MM.1S (cell line): ENCODE results near the gene CCNJL.

Experiments
- EZH2phosphoT487 ChIP-seq: fragments of 300-600 bp; sonication (generic); IDR thresholded peaks from 2 replicates; pipeline ENCODE4 v1.6.1; 2018; ENCODE audit warnings: antibody characterized with exemption, low read length
- TF ChIP-seq, protein P1 (sequence below): fragments of 300-600 bp; sonication (generic); IDR thresholded peaks from 2 replicates; pipeline ENCODE4 v1.5.1; 2016; ENCODE audit warnings: antibody characterized with exemption, low read length, mixed read lengths

DNA sequence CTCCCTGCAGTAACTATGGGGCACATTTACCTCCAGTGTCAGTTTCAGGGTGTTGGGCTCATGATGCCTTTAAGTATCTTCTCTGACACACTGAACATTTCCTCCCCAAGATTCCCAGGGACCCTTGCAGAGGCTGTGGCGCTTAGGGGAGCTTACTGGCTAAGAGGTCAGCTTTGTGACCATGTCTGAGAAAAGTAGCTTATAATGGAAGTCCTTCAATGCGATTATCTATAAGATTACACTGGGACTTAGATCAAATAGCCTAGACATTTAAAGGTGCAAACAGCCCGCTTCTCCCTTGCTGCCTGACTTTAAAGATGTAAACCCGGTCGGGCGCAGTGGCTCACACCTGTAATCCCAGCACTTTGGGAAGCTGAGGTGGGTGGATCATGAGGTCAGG is 57.7 kb downstream of the CCNJL start:
- TF ChIP-seq, protein P1, sequence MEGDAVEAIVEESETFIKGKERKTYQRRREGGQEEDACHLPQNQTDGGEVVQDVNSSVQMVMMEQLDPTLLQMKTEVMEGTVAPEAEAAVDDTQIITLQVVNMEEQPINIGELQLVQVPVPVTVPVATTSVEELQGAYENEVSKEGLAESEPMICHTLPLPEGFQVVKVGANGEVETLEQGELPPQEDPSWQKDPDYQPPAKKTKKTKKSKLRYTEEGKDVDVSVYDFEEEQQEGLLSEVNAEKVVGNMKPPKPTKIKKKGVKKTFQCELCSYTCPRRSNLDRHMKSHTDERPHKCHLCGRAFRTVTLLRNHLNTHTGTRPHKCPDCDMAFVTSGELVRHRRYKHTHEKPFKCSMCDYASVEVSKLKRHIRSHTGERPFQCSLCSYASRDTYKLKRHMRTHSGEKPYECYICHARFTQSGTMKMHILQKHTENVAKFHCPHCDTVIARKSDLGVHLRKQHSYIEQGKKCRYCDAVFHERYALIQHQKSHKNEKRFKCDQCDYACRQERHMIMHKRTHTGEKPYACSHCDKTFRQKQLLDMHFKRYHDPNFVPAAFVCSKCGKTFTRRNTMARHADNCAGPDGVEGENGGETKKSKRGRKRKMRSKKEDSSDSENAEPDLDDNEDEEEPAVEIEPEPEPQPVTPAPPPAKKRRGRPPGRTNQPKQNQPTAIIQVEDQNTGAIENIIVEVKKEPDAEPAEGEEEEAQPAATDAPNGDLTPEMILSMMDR: no peak
- no peak for TF ChIP-seq EZH2phosphoT487
